Nephron progenitor cell (in vitro differentiated cells): ENCODE data around the gene SLC12A6.
A peak's percentile ranks its signal among the peaks of the same experiment; 100 is the strongest.
"Not testable (repeated sequence)": the region's sequence is repeated elsewhere in the genome, so short reads cannot be mapped to it uniquely, and the experiment has no call there.

Source experiments
- DNase-seq: peaks from one replicate; pipeline ENCODE4 v3.0.0; 2021
- H3K27ac Mint-ChIP-seq: 2 replicates; pipeline ENCODE4 v1.8.0; 2021; ENCODE audit warnings: mild to moderate bottlenecking, moderate library complexity, mixed read lengths
- H3K27me3 Mint-ChIP-seq: 2 replicates; pipeline ENCODE4 v1.8.0; 2021; ENCODE audit warnings: mild to moderate bottlenecking, low read depth, mixed read lengths; ENCODE audit not compliant: poor library complexity
- H3K36me3 Mint-ChIP-seq: 2 replicates; pipeline ENCODE4 v1.8.0; 2021; ENCODE audit warnings: low read depth, mixed read lengths
- H3K4me1 Mint-ChIP-seq: 2 replicates; pipeline ENCODE4 v1.8.0; 2021; ENCODE audit warnings: mixed read lengths
- H3K4me3 Mint-ChIP-seq: 2 replicates; pipeline ENCODE4 v1.8.0; 2021; ENCODE audit warnings: mild to moderate bottlenecking, moderate library complexity, mixed read lengths
- H3K9me3 Mint-ChIP-seq: 2 replicates; pipeline ENCODE4 v1.8.0; 2021; ENCODE audit warnings: mild to moderate bottlenecking, moderate library complexity, mixed read lengths
- TF ChIP-seq, protein P1 (sequence below): fragments of 200-600 bp; sonication (generic); IDR thresholded peaks from 2 replicates; pipeline ENCODE4 v1.5.0; 2021; ENCODE audit warnings: antibody characterized with exemption

SLC12A6 gene

DNA sequence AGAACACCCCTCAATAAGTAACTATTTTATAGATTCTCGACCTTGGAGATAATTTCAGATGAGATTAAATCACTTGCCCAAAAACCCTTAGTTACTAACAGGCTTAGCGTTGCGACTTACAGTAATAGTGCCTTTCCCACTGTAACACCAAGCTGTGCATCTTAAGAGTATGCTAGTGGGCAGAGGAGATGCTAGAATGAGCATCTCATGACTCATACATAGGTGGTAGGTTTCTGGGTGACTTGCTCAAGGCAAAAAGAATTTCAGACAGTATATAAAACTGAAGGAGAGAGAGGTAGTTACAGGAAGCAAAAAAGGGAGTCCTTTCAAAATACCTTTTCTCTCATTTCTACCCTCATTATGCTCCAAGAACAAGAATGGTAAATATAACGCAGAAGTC is 131.6 kb downstream of the SLC12A6 start:
- Mint-ChIP-seq H3K4me1 (peaks cover 14% of the 10 kb centered on the region), H3K9me3 (peaks cover 28% of the 10 kb centered on the region), H3K27ac (peak overlapping the region; percentile 67), H3K36me3 (peaks cover 66% of the 10 kb centered on the region), H3K27me3 (peaks cover 5% of the 10 kb centered on the region), H3K4me3 (no peak overlapping the region)
- no peak for DNase-seq
- TF ChIP-seq, protein P1, sequence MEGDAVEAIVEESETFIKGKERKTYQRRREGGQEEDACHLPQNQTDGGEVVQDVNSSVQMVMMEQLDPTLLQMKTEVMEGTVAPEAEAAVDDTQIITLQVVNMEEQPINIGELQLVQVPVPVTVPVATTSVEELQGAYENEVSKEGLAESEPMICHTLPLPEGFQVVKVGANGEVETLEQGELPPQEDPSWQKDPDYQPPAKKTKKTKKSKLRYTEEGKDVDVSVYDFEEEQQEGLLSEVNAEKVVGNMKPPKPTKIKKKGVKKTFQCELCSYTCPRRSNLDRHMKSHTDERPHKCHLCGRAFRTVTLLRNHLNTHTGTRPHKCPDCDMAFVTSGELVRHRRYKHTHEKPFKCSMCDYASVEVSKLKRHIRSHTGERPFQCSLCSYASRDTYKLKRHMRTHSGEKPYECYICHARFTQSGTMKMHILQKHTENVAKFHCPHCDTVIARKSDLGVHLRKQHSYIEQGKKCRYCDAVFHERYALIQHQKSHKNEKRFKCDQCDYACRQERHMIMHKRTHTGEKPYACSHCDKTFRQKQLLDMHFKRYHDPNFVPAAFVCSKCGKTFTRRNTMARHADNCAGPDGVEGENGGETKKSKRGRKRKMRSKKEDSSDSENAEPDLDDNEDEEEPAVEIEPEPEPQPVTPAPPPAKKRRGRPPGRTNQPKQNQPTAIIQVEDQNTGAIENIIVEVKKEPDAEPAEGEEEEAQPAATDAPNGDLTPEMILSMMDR: no peak

DNA sequence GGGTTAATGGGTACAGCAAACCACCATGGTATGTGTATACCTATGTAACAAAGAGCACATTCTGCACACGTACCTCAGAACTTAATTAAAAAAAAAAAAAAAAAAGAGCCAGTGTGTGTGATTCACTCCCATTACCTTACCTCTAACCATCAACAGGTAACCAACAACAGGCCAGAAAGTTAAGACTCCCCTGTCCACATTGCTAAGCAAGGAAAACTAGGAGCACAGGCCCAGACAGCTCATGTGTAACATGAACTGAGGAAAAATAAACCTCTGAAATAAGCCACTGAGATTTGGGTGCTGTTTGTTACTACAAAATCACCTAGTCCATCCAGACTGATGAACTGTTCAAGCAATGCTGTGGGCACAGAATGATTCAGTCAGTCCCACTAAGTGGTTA is 133.6 kb downstream of the SLC12A6 start:
- no peak for DNase-seq
- Mint-ChIP-seq H3K4me3 (no peak overlapping the region), H3K27me3 (peaks cover 5% of the 10 kb centered on the region), H3K4me1 (peaks cover 14% of the 10 kb centered on the region), H3K9me3 (peaks cover 40% of the 10 kb centered on the region), H3K36me3 (peaks cover 87% of the 10 kb centered on the region), H3K27ac (no peak overlapping the region)
- TF ChIP-seq, protein P1: no peak

DNA sequence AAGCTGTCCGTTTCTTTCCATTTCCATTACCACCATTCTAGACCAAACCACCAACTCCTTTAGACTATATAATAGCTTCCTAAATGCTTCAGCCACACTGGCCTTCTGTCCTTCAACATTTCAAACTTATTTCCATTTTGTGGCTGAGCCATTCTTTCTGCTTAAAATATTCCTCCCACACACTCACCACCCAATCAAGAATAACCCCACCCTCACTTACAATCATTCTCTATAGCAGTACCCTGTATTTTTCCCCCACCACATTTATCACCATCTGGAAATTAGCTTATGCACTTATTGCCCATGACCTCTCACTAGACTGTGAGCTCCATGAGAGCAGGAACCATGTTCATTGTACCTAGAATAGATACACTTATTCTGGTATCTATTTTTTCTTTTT is 134.3 kb downstream of the SLC12A6 start:
- no peak overlapping the region for H3K27ac Mint-ChIP-seq
- no peak for DNase-seq
- H3K4me3 Mint-ChIP-seq: no peak overlapping the region
- peaks cover 8% of the 10 kb centered on the region for H3K4me1 Mint-ChIP-seq
- H3K9me3 Mint-ChIP-seq: peaks cover 40% of the 10 kb centered on the region
- H3K27me3 Mint-ChIP-seq: peaks cover 5% of the 10 kb centered on the region
- TF ChIP-seq, protein P1: no peak
- H3K36me3 Mint-ChIP-seq: peaks cover 93% of the 10 kb centered on the region

DNA sequence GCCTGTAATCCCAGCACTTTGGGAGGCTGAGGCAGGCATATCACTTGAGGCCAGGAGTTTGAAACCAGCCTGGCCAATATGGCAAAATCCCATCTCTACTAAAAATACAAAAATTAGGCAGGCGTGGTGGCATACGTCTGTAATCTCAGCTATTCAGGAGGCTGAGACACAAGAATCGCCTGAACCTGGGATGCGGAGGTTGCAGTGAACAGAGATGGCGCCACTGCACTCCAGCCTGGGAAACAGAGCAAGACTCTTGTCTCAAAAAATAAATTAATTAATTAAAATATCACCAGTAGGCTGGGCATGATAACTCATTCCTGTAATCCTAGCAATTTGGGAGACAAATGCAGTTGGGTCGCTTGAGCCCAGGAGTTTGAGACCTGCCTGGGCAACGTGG is 144.3 kb downstream of the SLC12A6 start:
- H3K27me3 Mint-ChIP-seq, DNase-seq, H3K4me1 Mint-ChIP-seq, H3K27ac Mint-ChIP-seq, H3K4me3 Mint-ChIP-seq: not testable (repeated sequence)
- Mint-ChIP-seq H3K36me3 (peaks cover 82% of the 10 kb centered on the region), H3K9me3 (peaks cover 47% of the 10 kb centered on the region)

DNA sequence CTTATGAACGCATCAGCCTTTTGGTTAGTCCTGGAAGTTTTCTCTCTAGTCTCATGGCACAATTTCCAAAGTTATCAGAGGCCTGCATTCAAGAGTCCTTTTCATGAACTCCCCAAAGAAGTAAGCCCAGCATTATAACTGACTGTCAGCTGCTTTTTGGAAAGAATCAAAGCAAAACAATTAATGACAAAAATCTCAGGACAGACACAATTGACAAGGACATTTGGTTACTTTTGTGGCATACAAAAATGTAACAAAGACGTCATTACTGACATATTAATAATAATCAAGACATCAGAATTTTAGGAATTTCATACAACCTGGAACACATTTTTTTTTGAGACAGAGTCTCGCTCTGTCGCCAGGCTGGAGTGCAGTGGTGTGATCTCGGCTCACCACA is 148.9 kb downstream of the SLC12A6 start:
- Mint-ChIP-seq H3K9me3 (peaks cover 58% of the 10 kb centered on the region), H3K4me3 (no peak overlapping the region), H3K4me1 (no peaks in the 10 kb centered on the region), H3K27ac (no peak overlapping the region), H3K27me3 (no peaks in the 10 kb centered on the region), H3K36me3 (peaks cover 77% of the 10 kb centered on the region)
- no peak for DNase-seq
- TF ChIP-seq, protein P1: no peak

DNA sequence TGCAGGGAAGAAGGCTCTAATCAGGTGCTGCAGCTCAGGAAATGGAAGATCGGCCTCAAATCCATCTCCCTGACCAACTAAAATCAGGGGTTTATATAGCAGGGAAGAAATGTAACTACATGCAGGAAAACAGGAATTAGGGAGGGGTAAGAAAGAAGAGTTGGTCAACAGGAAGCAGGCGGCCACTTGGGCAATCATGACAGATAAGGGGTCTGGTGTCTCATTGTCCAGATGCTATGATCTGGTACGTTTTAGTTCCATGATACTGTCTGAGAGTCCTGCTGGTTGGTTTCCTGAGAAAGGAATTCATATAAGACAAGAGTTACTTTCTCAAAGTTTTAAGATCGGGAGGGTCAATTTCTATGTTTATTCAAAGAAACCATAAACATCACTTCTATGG is 151.9 kb downstream of the SLC12A6 start:
- H3K4me3 Mint-ChIP-seq: no peak overlapping the region
- H3K36me3 Mint-ChIP-seq: peaks cover 64% of the 10 kb centered on the region
- peaks cover 50% of the 10 kb centered on the region for H3K9me3 Mint-ChIP-seq
- no peak for DNase-seq
- TF ChIP-seq, protein P1: no peak
- no peak overlapping the region for H3K27ac Mint-ChIP-seq
- H3K27me3 Mint-ChIP-seq: no peaks in the 10 kb centered on the region
- no peaks in the 10 kb centered on the region for H3K4me1 Mint-ChIP-seq
